SU-DHL-6 (cell line): Measurements from ENCODE around the gene ACYP1.
A peak's percentile ranks its signal among the peaks of the same experiment; 100 is the strongest.

Experiments used
- H2AFZ ChIP-seq: fragments of 200-600 bp; sonication (generic); 2 replicates; pipeline ENCODE4 v1.6.1; 2014; ENCODE audit warnings: low read depth, mild to moderate bottlenecking, moderate library complexity, mixed read lengths, antibody characterized with exemption, low read length; ENCODE audit not compliant: severe bottlenecking
- H3F3A ChIP-seq: fragments of 200-600 bp; shearing (Covaris generic); 2 replicates; pipeline ENCODE4 v1.6.0; 2016; ENCODE audit warnings: antibody characterized with exemption, mild to moderate bottlenecking; ENCODE audit not compliant: insufficient read depth
- H3K27ac ChIP-seq: fragments of 200-600 bp; sonication (generic); 2 replicates; pipeline ENCODE4 v1.5.1; 2016; ENCODE audit warnings: low read depth, mild to moderate bottlenecking, low read length, moderate library complexity, mixed read lengths
- H3K27me3 ChIP-seq: fragments of 200-600 bp; sonication (generic), shearing (Covaris generic); 2 replicates; pipeline ENCODE4 v1.6.0; 2014; ENCODE audit warnings: mild to moderate bottlenecking, low read length
- H3K36me3 ChIP-seq: fragments of 200-600 bp; sonication (generic); 2 replicates; pipeline ENCODE4 v1.6.1; 2014; ENCODE audit warnings: mild to moderate bottlenecking, low read length, mixed read lengths
- H3K4me2 ChIP-seq: fragments of 300-600, 200-600 bp; shearing (Covaris generic), sonication (generic); 2 replicates; pipeline ENCODE4 v1.6.0; 2014; ENCODE audit warnings: low read length, low read depth, mild to moderate bottlenecking; ENCODE audit not compliant: poor library complexity, severe bottlenecking
- H3K4me3 ChIP-seq: fragments of 200-600 bp; sonication (generic); 2 replicates; pipeline ENCODE4 v1.5.1; 2014; ENCODE audit warnings: antibody characterized with exemption, low read length, mild to moderate bottlenecking, mixed read lengths; ENCODE audit not compliant: insufficient read depth, poor library complexity, severe bottlenecking
- H3K79me2 ChIP-seq: fragments of 200-600 bp; sonication (generic); 2 replicates; pipeline ENCODE4 v1.6.1; 2014; ENCODE audit warnings: mild to moderate bottlenecking, low read length, moderate library complexity; ENCODE audit not compliant: insufficient read depth
- H3K9ac ChIP-seq: fragments of 200-600 bp; sonication (generic); 2 replicates; pipeline ENCODE4 v1.7.0; 2014; ENCODE audit warnings: mild to moderate bottlenecking, low read length
- H3K9me2 ChIP-seq: fragments of 200-600 bp; sonication (generic); replicated peaks from 2 replicates; pipeline ENCODE4 v1.6.1; 2014; ENCODE audit warnings: low read length; ENCODE audit not compliant: insufficient read depth
- H3K9me3 ChIP-seq: fragments of 200-600 bp; sonication (generic); 2 replicates; pipeline ENCODE4 v1.6.1; 2014; ENCODE audit warnings: low read length, mixed read lengths; ENCODE audit not compliant: insufficient read depth
- H4K20me1 ChIP-seq: fragments of 200-600 bp; sonication (generic); 2 replicates; pipeline ENCODE4 v1.6.1; 2014; ENCODE audit warnings: low read depth, mild to moderate bottlenecking, antibody characterized with exemption, low read length, moderate library complexity, mixed read lengths
- CTCF ChIP-seq: fragments of 200-600 bp; sonication (generic); IDR thresholded peaks from one replicate; pipeline ENCODE4 v1.5.1; 2017; ENCODE audit warnings: antibody characterized with exemption, mild to moderate bottlenecking, low read length, moderate library complexity; ENCODE audit not compliant: insufficient read depth, poor library complexity, severe bottlenecking
- EZH2phosphoT487 ChIP-seq: fragments of 200-600 bp; sonication (generic), shearing (Covaris generic); conservative IDR thresholded peaks from 2 replicates; pipeline ENCODE4 v1.6.1; 2018; ENCODE audit warnings: mild to moderate bottlenecking, antibody characterized with exemption, low read length, moderate library complexity, mixed read lengths

Gene ACYP1

GRCh38 chr14:75091251-75091650 is 27.4 kb upstream of the ACYP1 start:
- H3K36me3 ChIP-seq, result peaks cover 16% of the 10 kb centered on the region

GRCh38 chr14:75090353-75090752 is 26.5 kb upstream of the ACYP1 start:
- no peak overlapping the region for H3K27ac ChIP-seq

More at GRCh38 chr14:75091251-75091650, 27.4 kb upstream of the ACYP1 start:
- no peak overlapping the region for H2AFZ ChIP-seq
- no peak overlapping the region for H3K9ac ChIP-seq
- no peak overlapping the region for H3K27ac ChIP-seq
- H3K4me3 ChIP-seq, result no peak overlapping the region
- H3K9me3 ChIP-seq, result no peaks in the 10 kb centered on the region
- TF ChIP-seq CTCF (no peak), EZH2phosphoT487 (no peak)
- H3K4me2 ChIP-seq, result no peak overlapping the region
- H3K27me3 ChIP-seq, result no peaks in the 10 kb centered on the region
- no peaks in the 10 kb centered on the region for H3F3A ChIP-seq
- no peaks in the 10 kb centered on the region for H3K9me2 ChIP-seq
- H3K79me2 ChIP-seq, result no peaks in the 10 kb centered on the region
- H4K20me1 ChIP-seq, result no peaks in the 10 kb centered on the region

GRCh38 chr14:75088566-75089373 is 24.9 kb upstream of the ACYP1 start:
- no peak for TF ChIP-seq EZH2phosphoT487
- peak; percentile 71 for TF ChIP-seq CTCF
- Histone ChIP-seq H3K36me3 (peaks cover 11% of the 10 kb centered on the region), H3K4me2 (no peak overlapping the region), H3K79me2 (no peaks in the 10 kb centered on the region), H3K9me3 (no peaks in the 10 kb centered on the region), H3K9ac (no peak overlapping the region), H3K9me2 (no peaks in the 10 kb centered on the region), H3K4me3 (no peak overlapping the region), H2AFZ (no peak overlapping the region), H3F3A (no peaks in the 10 kb centered on the region), H3K27me3 (no peaks in the 10 kb centered on the region), H3K27ac (no peak overlapping the region), H4K20me1 (no peaks in the 10 kb centered on the region)

More at GRCh38 chr14:75090353-75090752, 26.5 kb upstream of the ACYP1 start:
- no peaks in the 10 kb centered on the region for H3K79me2 ChIP-seq
- H3K36me3 ChIP-seq, result peaks cover 18% of the 10 kb centered on the region
- no peak overlapping the region for H3K4me3 ChIP-seq
- no peak for TF ChIP-seq EZH2phosphoT487
- no peak for TF ChIP-seq CTCF
- H3K9ac ChIP-seq, result no peak overlapping the region
- H3K27me3 ChIP-seq, result no peaks in the 10 kb centered on the region
- H3K9me2 ChIP-seq, result no peaks in the 10 kb centered on the region
- no peaks in the 10 kb centered on the region for H4K20me1 ChIP-seq
- H3K9me3 ChIP-seq, result no peaks in the 10 kb centered on the region
- no peaks in the 10 kb centered on the region for H3F3A ChIP-seq
- no peak overlapping the region for H2AFZ ChIP-seq
- H3K4me2 ChIP-seq, result no peak overlapping the region
